GM19467 (cell line): ENCODE results near the gene TAGLN2.

Experiments
- ATAC-seq: cut with Tn5 transposase; IDR thresholded peaks from one replicate; pipeline ENCODE4 v1.9.1; 2021; ENCODE audit warnings: mild to moderate bottlenecking, moderate library complexity; ENCODE audit not compliant: unreplicated experiment

The TAGLN2 gene

DNA sequence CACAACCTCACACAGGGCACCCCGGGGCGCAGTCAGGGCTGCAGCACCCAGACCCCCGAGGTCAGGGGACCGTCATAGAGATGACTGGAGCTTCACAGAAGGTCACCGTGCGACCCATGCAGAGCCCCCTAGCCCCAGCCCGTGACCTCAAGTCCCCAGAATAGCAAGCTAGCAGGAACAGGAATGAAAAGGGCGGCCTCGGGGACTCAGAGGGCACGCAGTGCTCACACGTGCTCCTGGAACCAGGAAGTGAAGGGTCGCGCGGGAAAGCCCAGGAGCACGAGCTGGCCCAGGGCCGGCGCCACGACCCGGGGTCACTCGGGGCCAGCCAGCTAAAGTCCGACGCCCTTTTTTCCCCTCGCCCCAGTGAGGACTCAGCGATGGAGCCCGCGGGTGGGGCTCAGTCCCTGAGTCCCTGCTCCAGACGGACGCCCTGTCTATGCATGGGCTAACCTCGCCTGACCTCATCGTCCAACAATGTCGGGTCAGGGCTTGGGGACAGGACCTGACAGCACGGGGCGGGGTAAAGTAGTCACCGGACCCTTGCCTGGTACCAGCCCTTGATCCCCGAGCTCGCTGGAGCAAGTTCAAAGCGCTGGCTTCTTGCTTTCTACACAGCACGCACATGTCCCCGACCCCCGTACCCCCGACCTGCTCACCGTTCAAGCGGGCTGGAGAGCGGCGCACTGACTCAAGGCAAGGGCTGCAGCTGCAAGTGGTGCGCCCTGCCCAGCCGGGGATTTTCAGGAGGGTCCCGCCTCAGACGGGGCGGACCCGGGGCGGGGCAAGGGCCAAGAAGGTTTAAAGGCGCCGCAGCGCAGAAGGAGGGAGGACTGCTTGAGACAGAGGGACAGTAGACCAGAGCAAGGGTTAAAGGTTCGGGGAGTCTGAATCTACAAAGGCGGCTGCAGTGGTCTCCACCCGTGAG is at the start of gene TAGLN2:
Gene TAGLN2 (minus strand): TSS at position 717 of the 928 bp plus-strand sequence. CDS start 4,998 bp downstream, outside the sequence.
- ATAC-seq = peak; percentile 60

DNA sequence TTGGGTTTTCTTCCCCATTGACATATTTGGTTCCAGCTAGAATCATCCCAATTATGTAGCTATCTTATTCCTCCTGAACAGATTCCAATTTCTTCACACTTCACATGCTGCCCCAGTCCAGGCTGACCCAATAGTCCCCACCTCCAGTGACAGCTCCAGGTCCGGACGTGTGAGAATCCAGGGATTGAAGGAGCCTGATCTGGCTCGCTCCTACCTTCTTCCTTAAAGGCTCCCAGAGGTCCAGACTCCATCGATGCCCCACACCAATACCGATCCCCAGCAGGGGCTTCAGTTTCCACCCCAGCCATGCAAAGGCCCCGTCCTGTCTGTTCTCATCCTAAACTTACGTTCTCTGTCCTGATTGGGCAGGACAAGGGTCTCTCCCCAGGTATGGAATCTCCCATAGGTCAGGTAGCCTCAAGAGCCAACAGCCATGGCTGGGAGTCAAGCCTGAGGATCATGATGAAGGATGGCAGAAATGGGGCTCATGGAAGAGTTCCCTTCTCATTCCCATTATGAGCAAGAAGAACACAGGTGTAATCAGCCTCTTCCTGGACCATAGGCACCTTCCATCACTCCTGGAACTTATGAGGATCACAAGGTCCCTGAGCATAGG is 49.2 kb upstream of the TAGLN2 start:
- no peak for ATAC-seq

DNA sequence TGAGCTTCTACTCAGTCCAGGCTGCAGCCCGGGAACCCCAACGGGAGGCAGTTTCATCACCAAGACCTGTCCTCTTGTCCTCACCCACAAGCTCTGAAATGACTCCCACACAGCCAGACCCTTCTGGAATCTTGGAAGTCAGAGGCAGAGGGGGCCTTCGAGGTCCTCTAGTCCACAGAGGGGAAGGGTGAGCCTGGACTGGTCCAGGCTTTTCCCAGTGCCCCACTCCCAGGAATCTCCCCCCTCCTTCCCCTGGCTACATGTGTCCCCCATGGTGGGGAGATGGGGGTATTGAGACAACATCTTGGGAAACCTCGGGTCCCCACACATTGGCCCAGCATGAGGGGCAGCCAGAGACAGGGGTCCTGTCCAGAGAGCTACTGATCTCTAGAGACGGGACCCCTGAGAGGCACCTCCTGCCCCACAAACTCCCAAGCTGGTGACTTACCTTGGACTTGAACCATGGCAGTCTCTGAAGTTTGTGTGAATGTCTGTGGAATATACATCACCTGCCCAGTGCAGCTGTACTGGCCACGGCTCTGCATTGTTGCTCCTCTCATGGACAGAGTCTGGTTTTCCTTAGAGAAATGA is 48.1 kb upstream of the TAGLN2 start:
- no peak for ATAC-seq

DNA sequence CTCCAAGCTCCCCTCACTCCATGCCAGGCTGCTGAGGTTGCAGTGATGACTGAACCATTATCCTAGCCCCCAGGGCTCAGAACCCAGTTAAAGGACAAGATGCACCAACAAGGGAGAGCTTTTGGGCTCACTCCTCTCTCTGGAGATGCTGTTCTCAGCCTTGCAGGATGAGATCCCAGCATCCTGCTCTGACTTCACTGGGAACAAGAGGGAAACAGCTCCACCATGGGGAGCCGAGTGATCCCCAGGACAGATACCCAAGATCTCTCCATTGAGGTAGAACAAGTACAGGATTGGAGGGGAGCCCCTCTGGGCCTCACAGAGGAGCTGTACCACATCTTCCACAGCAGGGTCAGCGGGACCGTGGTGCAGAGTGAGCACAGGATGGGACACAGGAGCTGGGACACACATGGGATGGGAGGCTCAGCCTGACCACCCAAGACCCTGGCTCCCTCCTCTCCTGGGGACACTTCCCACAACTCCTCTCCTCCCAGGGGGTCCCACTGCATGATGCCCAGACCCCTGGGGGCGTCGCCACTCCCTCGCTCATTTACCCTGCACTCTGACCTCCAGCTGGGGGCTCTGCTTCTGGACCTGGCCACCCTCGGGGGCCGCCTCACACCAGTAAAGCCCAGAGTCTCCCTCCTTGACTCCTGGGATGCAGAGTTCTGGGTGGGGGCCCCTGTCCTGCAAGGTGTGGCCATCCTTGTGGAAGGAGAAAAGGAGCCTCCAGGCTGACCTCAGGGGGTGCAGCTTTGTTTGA is 47.3 kb upstream of the TAGLN2 start:
- ATAC-seq = no peak

DNA sequence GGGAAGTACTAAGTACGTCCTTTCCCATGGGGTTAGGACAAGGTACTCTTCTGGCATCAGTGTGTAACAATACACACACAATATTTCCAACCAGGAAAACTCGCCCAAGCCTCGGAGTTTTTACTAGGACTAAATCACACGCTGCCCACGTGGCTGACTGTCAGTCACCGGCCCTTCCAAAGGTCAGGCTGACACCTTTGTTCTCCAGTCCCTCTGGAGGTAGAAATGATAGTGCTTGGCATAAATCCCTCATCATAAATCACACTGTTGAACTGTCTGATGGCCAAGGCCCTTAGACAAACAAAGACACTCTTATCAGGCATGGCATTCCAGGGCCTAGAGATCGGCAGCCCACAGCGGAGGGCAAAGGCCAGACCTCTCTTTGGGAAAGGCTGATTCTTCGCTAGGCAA is 45.6 kb upstream of the TAGLN2 start:
- no peak for ATAC-seq

DNA sequence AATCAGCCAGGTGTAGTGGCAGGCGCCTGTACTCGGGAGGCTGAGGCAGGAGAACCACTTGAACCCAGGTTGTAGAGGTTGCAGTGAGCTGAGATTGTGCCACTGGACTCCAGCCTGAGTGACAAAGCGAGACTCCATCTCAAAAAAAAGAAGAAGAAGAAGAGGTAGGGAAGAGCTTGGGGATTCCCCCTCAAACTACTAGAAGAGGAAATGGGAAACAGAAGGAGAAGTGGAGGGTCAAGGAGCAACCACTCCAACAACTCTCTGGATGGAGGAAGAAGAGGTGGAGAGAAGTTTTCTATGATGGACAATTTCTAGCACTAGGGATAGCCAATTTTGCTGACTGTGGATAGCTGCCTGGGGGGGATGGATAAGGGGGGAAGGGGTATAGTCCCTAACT is 43.6 kb upstream of the TAGLN2 start:
- no peak for ATAC-seq

DNA sequence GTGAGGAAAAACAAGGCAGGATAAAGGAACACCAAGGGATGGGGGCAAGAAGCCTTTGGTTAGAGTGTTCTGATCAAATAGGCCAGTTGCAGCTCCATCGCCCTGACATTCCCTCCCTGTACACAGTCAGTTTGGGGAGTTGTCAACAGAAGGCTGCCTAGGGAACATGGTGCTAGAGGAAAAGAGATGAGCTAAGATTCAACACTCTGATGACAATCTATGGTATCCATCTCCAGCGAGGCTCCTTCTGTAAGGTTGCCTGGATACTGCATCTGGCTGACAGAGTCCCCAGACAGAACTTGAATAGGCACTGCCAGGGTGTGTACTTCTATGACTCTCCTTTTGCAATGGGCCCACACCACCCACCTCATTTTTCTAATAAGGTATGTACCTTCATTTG is 40.0 kb upstream of the TAGLN2 start:
- ATAC-seq = no peak

DNA sequence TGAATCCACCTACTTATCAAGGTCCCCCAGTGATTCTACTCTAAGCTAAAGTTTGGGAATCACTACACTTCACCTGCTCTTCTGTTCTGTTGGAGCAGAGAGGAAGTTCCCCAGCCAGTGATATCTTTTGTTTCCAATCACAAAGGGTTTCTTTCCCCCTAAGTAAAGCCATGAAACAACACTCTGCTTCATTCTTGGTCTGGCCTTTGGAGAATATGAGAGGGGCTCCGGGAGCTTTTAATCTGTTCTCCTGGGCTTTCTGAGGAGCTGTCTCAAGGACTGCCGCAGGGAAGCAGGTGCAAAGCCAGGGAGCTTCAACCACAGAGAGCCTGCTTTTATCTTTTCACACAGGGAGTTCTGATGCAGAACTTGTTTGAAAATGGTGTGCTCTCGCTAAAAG is 38.8 kb upstream of the TAGLN2 start:
- no peak for ATAC-seq

DNA sequence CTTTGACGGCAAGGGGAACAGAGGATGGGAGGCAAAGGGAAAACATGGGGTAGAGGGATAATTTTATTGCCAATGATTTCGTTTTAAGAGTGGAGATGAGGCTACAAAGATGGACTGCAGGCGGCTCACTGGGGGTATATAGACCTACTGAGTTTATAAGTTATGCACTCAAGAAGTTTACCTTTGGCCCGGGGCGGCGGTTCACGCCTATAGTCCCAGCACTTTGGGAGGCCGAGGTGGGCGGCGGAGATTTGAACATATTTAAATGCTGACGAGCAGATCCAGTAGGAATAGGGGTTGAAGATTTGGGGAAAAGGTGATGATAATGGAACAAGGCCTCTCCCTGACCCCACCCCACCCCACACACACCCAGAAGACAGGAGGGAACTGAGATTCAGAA is 36.9 kb upstream of the TAGLN2 start:
- no peak for ATAC-seq

DNA sequence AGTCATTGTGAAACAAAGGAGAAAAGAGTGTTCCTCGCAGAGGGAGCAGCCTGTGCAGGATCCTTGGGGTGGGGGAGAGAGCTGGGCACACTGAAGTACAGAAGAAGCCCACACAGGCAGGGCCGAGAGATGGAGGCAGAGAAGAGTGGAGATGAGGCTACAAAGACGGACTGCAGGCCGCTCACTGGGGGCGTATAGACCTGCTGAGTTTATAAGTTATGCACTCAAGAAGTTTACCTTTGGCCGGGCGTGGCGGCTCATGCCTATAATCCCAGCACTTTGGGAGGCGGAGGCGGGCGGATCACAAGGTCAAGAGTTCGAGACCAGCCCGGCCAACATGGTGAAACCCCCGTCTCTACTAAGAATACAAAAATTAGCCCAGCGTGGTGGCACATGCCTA is 36.3 kb upstream of the TAGLN2 start:
- ATAC-seq = no peak

DNA sequence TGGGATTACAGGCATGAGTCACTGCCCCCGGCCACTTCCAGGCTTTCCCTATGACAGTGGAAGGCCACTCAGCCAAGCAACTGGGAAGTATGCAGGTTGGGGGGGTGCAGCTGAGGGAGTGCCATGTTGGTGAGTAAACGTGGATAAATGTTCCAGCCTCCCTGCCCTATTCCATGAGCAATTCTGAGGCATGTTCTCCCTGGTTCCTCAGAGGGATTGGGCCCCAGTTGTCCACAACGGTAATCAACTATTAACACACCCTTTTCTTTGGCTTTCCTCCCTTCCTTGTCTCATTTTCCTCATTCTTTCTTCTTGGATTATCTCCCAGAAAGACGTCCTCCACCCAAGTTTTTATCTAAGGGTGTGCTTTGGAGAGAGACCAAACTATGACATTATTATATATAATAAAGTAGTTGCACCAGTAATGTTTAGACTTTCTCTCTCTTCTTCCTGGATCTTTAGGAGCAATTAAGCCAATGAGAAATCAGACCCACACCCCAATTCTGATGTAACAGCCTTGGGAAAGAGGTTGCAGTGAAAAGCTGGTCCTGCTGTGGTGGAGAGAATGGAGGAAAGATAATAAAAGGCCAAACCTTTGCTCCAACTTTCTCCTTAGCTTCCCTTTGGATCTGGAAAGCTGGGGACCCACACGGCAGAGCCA is 35.5 kb upstream of the TAGLN2 start:
- ATAC-seq = no peak

DNA sequence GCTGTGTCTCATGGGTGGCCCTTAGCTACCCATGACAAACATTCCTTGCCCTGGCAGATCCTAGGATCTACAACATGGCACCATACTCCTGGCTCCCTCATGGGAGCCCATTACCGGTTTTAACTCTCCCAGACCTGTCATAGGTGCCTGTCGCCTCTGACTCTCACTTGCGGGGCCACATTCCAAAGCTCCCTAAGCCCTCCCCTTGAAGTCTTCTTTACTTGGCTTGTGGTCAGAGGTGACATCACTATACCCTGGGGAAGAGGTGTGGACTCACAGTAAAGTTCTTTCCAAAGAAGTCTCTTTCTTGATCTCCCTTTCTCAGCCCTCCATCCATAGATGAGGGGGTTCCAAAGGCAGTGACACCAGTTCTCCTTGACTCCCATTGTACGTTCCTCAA is 34.1 kb upstream of the TAGLN2 start:
- no peak for ATAC-seq

DNA sequence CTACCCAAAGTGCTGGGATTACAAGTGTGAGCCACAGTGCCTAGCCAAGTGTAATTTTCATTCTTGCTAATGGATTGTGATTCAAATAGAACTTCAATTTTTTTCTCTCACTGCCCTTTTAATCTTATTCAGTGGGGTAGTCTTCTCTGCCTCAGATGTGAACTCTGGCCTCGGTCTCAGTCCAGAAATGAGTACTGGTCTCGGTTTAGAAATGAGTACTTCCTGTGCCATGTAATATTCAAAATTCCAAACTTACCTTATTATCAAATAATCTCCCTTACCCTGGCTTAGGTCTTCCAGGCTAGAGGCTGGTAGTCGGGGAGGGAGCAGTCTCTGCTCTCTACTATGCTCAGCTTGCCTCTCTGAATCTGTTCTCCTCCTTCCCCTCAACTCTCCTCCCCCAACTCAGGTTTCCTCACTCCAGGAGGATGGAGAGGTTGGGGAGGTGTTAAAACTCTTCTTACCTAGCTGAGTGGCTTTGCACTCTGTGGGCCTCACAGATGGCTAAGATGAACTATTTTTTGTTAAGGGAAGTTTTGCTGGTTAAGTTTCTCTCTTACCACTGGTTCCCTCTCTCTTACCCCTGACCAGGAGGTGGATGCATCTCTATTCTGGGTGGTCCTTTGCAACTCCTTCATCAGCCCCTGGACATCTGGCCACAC is 33.5 kb upstream of the TAGLN2 start:
- ATAC-seq = no peak

DNA sequence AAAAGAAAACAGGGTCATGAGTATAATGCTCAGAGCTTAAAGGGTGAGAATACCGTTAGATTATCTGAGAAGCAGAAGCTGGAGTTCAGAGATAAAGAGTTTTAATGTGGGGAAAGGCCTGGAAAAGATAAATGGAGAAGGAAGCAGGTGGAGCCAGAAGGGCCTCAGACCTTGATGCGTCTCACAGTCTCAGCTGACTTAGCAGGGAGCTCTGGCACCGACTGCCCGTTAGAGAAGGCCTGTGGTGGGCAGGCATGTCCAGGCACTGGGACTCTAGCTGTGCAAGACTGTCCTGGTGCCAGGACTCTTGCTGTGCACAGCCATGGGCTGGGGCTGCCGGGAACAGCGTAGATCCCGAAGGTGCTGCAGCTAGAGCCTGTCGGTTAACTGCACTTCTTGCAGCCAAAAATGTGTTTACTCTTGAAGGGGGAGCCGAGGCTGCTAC is 32.5 kb upstream of the TAGLN2 start:
- ATAC-seq = no peak

DNA sequence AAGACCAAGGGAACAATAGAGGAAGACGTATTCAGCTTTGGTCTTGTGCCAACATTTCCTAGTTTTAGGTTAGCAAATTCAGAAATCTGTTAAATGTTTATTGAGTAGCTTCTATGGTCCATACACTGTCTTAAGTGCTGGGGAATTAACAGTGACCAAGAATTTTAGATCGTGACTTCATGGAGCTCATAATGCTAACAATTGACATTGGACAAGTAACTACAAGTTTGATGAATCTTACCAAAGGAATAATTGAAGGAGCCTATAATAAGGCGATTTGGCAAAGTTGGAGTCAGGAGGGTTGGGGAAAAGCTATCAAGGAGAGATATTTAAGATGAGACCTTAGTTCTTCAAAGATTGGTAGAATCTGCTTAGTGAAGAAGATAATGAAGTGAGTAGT is 30.1 kb upstream of the TAGLN2 start:
- no peak for ATAC-seq

DNA sequence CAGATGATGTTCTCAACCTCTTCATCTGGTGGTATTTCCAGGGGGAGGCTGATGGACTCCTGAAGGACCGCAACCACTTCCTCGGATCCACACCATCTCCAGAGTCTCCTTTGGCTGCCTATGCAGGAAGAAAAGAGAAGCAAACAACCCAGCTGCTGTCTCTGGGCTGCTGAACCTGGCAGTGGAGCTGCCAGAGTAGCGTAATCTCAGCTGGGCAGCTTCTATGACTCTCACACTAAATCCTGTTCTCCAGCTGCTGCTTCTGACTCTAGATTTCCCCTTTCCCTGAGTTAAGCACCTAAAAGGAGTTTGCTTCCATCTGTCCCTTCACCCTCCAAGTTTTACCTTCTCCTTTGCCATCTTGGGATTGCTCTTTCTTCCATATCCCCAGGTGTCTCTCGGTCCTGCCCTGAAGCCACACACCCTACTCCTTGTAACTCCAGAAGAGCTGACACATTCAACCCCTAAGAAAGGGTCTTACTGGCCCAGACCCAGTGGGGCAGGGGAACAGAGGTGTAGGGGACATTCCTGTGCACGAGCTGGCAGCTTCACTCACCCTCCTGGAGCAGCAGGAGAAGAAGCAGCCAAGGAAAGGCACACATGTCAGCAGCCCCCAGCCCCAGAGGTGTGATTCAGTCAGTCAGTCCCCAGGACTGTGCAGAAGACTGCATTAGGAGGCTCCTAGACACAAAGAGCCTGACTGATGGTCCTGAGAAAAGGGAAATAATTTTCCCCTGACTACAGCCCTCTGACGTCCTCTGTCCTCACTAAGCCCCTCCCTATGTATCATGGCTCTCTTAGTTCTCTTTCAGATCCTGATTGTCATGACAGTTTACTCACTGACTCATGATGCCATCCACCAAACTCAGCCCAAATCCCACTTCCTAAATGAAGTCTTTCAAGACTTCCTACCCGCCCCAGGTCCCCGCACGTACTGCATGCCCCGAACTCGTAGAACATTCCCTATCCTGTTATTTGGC is 28.5 kb upstream of the TAGLN2 start, which contains the start of gene SLAMF9:
Gene SLAMF9 (minus strand): TSS at position 702 of the 980 bp plus-strand sequence. CDS start 100 bp downstream, at position 602.
- no peak for ATAC-seq

DNA sequence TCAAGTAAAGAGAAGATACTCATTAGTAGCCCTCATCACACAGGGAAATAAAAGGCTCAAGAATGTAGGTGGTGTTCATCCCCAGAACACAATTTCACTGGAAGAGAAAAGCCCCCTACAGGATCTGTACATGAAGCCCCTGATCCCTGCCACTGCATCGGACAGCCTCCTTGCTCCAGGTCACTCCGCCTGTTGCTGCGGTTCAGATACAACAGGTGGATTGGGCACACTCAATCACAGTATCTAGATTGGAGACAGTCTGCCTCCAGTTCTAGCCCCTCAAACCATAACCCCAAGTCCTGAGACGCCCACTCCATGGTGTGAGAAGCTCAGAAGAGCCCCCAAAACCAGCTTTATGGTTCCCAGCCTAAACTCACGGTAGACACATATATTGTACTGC is 27.6 kb upstream of the TAGLN2 start:
- no peak for ATAC-seq

DNA sequence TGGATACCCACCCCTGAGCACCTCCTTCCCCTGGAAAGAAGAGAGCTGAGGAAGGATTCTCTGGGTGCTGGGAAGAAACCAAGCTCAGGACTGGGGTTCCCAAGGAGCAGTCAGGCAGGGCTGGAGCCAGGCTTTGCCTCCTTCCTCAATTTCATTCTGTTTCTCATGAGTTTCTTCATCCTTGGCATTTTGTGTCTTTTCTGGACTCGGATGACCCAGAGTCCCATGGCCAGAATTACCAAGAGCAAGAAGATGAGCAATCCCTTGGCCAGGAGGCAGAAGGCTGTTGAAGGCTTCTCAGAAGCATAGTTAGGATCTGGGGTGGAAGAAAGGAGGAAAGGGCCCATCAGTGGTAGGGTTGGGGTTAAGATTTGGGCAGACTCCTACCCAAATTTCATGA is 26.2 kb upstream of the TAGLN2 start:
- ATAC-seq = no peak

DNA sequence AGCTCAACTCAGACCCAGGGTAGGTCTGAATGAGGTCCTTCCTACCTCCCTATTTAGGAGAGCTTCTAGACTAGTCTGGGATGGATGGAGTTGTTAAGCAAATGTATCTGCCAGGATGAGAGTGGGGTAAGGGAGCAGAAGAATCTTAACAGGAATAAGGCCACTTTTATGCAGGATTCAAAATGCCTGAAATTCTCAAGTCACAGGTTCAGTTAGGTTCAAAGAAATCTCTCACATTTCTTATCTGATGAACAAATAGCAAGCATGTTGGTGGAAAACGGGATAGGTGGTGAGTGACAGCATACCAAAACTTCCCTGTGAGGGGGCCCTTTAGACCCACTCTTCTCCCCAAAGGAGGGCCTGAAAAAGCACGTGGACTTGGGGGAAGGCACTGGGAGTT is 25.7 kb upstream of the TAGLN2 start:
- no peak for ATAC-seq
